ENCODE results near the gene TPST1. TPM values are rescaled to one million over a fixed set of nuclear protein-coding genes. Genes with fewer than 3 reads are reported as not detected.
A peak's percentile ranks its signal among the peaks of the same experiment; 100 is the strongest.
"Not testable (repeated sequence)": the region's sequence is repeated elsewhere in the genome, so short reads cannot be mapped to it uniquely, and the experiment has no call there.

Gene TPST1
- total RNA-seq, 1 donor from 2014 or later = 34.0 TPM

DNA sequence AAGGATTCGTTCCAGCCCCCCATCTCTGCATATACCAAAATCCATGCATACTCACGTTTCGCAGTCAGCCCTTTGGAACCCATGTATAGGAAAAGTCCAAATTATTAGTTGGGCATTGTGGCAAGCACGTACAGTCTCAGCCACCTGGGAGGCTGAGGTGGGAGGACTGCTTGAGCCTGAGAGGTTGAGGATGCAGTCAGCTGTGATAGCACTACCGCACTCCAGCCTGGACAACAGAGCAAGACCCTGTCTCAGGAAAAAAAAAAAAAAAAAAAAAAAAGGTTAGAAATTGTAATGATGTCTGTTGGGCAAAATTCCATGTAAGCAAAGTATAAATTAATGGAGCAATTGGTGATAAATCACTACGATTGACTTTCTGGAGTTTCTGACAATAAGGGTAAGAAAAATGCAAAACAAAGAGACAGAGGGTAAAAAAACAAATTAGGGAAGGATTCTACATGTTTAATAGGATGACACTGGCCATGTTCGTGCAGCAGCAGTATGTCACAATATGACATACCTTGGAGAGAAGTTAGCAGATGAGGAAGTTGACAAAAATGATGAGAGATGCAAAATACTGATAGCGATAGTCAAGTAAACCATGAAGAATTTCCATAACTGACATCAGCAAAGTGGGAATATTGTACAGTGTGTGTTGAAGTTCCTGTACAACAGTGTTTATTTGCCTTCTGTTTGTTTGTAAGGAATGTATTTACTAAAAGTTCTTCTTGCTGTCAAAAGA lies 177.2 kb downstream of the TPST1 start:
- DNase-seq = not testable (repeated sequence)

DNA sequence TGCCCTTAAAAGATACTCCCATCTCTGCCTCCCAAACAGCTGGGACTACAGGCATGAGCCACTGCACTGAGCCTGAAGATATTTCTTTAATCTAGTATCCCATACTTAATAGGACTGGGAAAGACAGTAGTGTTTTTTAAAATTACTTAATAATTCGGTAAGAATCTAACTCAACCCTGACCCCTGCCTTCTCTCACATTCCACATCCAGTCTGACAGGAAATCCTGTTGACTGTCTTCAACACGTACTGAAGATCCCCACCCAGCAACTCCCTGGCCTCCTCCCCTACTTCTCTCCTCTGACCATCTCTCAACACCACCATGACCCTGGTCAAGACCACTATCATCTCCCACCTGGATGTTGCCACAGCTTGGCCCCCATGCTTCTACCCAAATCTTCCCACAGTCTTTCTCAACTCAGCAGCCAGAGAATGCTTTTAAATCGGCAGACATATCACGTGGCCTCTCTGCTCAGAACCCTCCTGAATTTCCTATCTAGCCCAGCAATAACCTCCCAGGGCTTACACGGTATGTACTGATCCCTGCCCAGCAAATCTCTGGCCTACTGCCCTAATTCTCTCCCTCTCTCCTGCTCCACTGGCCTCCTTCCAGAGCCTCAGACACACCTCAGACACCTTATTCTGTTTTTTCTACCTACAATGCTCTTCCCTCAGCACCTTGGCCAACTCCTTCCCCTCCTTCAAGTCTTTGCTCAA lies 180.2 kb downstream of the TPST1 start:
- DNase-seq = not testable (repeated sequence)

DNA sequence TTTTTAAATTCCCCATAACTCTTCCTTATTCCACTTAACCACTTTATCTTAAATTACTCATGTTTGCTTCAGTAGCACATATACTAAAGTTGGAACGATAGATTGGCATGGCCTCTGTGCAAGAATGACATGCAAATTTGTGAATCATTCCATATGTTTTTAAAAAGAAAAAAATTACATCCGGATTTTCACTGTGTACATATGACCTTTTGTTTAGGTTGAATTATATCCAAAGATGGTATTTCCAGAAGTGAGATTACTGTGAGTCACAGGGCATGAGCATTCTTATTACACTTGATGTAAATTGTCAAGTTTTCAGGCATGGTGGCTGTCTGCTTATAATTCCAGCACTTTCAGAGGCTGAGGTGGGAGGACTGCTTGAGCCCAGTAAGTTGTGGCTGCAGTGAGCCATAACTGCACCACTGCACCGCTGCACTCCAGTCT lies 190.0 kb downstream of the TPST1 start:
- DNase-seq = not testable (repeated sequence)

- not testable (repeated sequence) for DNase-seq
Measured at GRCh38 chr7:66396052-66396451, 190.9 kb downstream of the TPST1 start.

DNA sequence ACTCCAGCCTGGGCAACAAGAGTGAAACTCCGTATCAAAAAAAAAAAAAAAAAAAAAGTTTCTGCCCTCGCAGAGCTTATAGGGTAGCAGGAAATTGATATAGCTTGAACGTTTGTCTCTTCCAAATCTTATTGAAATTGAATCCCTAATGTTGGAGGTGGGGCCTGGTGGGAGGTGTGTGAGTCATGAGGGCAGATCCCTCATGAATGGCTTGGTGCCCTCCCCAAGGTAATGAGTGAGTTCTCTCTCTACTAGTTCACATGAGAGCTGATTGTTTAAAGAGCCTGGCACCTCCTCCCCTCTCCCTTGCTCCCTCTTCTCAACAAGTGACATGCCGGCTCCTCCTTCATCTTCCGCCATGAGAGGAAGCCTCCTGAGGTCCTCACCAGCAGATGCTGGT lies 193.7 kb downstream of the TPST1 start:
- DNase-seq = not testable (repeated sequence)

- DNase-seq = no peak
Measured at GRCh38 chr7:66399566-66399965, 194.4 kb downstream of the TPST1 start.

- no peak for DNase-seq
Measured at GRCh38 chr7:66400400-66400799, 195.3 kb downstream of the TPST1 start.

DNA sequence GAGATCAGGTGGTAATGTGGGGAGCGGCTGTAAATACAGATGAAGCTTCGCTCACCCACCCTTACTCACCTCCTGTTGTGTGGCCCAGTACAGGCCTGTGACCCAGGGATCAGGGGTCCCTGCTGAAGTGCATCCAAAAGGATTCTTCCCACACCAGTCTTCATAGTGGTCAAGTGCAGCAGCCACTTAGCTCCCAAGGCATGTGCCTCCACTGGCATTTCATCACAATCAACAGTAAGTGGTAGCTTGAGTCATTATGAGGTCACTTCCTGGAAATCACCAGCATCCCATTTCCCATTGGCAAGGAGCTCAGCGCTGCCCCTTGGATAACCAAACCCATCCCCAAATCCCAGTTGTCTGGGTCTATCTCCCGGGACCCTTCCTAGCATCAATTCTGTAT lies 196.0 kb downstream of the TPST1 start:
- not testable (repeated sequence) for DNase-seq

DNA sequence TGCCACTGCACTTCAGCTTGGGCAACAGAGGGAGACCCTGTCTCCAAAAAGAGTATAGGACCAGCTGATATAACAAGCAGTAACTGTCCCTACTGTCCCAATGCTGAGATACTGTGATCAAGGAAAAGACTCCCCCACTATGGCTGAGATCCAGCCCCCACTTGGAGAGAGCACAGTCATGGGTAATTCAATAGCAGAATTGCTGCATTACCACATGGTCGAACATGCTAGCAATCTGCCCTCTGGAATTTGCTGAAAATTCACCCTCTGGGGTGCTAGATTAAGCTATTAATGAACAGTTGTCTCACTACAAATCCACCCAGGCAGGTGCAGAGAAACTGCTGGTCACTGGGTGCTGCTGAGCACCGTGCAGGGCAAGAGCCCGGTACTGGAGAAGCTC lies 196.8 kb downstream of the TPST1 start:
- not testable (repeated sequence) for DNase-seq

- no peak for DNase-seq
Measured at GRCh38 chr7:66403564-66403963, 198.4 kb downstream of the TPST1 start.

DNA sequence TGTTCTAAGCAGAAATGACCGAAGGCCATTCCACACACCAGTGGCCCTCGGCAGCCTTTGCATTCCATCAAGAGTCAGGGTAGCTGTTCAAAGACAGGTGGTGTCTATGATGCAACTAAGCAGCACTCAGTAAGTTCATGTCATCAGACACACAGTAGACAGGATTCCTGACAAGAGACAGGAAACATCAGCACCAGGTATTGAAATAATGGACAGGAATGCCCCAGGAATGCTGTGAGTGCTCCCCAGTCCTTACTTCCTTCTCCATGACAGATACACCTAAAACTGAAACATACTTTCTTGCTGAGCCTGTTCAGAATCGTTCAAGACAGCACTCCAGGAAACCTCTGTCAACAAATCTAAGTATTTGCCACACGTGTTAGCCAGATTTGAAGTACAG lies 204.4 kb downstream of the TPST1 start:
- DNase-seq = peak; percentile 20

Small RNAs within 50 kb of the gene (small RNA-seq; reads per million reads assigned to genes)
- not detected for gene RNU6-313P (ENCODE audit: low replicate concordance)

Other genes starting within 250 kb of the TPST1 start
- gene GUSB, start 223.1 kb upstream of the TPST1 start, total RNA-seq = 38.8 TPM
- 9.8 TPM for gene ASL, start 129.5 kb upstream of the TPST1 start, total RNA-seq
- gene CRCP, start 90.5 kb upstream of the TPST1 start, total RNA-seq = 26.3 TPM